ENCODE measurements around the gene APCS.

Gene APCS

GRCh38 chr1:159600894-159601293 lies 13.3 kb downstream of the APCS start:
- no peak overlapping the region for H3K4me3 Mint-ChIP-seq
- ATAC-seq = peak; percentile 61
- H3K27me3 Mint-ChIP-seq = peaks cover 20% of the 10 kb centered on the region
- DNase-seq = no peak
- H3K9me3 Mint-ChIP-seq = no peaks in the 10 kb centered on the region
- peaks cover 3% of the 10 kb centered on the region for H3K4me1 Mint-ChIP-seq
- H3K27ac Mint-ChIP-seq = no peak overlapping the region
- H3K36me3 Mint-ChIP-seq (ENCODE audit: low read depth) = no peaks in the 10 kb centered on the region

- ATAC-seq = no peak
- no peak overlapping the region for H3K27ac Mint-ChIP-seq
- no peaks in the 10 kb centered on the region for H3K36me3 Mint-ChIP-seq (ENCODE audit: low read depth)
- H3K4me1 Mint-ChIP-seq = peaks cover 3% of the 10 kb centered on the region
- DNase-seq = no peak
- no peaks in the 10 kb centered on the region for H3K9me3 Mint-ChIP-seq
- peaks cover 20% of the 10 kb centered on the region for H3K27me3 Mint-ChIP-seq
- no peak overlapping the region for H3K4me3 Mint-ChIP-seq
Measured at GRCh38 chr1:159602501-159602999, 14.9 kb downstream of the APCS start.

GRCh38 chr1:159612211-159612885 lies 24.7 kb downstream of the APCS start:
- Mint-ChIP-seq H3K4me3 (no peak overlapping the region), H3K27ac (no peak overlapping the region), H3K27me3 (peaks cover 3% of the 10 kb centered on the region), H3K36me3 (ENCODE audit: low read depth) (no peaks in the 10 kb centered on the region), H3K4me1 (no peaks in the 10 kb centered on the region), H3K9me3 (no peaks in the 10 kb centered on the region)
- DNase-seq (no peak), ATAC-seq (no peak)

DNA sequence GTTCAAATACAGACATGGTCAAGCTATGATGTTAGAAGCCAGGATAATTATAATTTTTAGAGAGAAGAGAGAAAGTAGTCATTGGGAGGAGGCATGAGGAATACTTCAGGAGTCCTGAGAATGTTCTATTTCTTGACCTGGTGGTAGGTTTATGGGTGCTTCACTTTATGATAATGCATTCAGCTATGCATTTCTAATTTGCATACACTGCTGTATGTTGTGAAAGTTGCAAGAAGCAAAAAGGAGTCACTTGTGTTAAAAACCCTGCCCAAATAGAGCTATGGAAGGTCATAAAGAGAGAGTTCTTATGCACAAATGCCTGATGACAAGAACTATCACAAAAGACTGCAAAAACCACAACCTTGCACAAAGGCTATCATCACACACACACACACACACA lies 45.3 kb downstream of the APCS start:
- Mint-ChIP-seq H3K27ac (no peak overlapping the region), H3K27me3 (peaks cover 8% of the 10 kb centered on the region), H3K4me1 (no peaks in the 10 kb centered on the region), H3K9me3 (no peaks in the 10 kb centered on the region), H3K4me3 (no peak overlapping the region), H3K36me3 (ENCODE audit: low read depth) (no peaks in the 10 kb centered on the region)
- DNase-seq (no peak), ATAC-seq (no peak)
